ENCODE measurements around the gene G6PC3. TPM values are rescaled to one million over a fixed set of nuclear protein-coding genes. Genes with fewer than 3 reads are reported as not detected.

G6PC3 gene
- total RNA-seq, 1 experiment from 2014 or later: 89.4 TPM

GRCh38 chr17:44066204-44066930 is 4.2 kb upstream of the G6PC3 start, which contains the start of gene LSM12:
LSM12 (minus strand) TSS chr17:44066671; CDS start chr17:44066587, 84 bp downstream.
- DNase-seq (ENCODE audit: unreplicated experiment): peak; percentile 86
- H3K27ac Mint-ChIP-seq (ENCODE audit: low read depth, unreplicated experiment): peak within 1 kb of the TSS; percentile 89
- TF ChIP-seq CTCF (IDR thresholded peaks at IDR 0.05; ENCODE audit: unreplicated experiment): no peak
- intact Hi-C loops (cut with micrococcal nuclease): no loop called here
- peaks cover 49% of the 10 kb centered on the region for H3K36me3 Mint-ChIP-seq (ENCODE audit: insufficient read depth, unreplicated experiment)
- BruUV-seq (replicated peaks): no TSS peak
- H3K9me3 Mint-ChIP-seq (ENCODE audit: unreplicated experiment): no peaks in the 10 kb centered on the region
- no peaks in the 10 kb centered on the region for H3K27me3 Mint-ChIP-seq (ENCODE audit: insufficient read depth, unreplicated experiment)
- ChIA-PET POLR2A (interaction anchor here (0.6 to 2.9 kb wide), 19 partner anchors 11 to 622 kb away, joined by 3 to 23 read pairs (median 3); partner anchors contain the start of genes HDAC5, TMEM101 and TMUB2), CTCF (interaction anchor here (0.7 kb wide), 1 partner anchor 100 kb away, joined by 3 read pairs; no protein-coding TSS in a partner anchor)
- peak within 1 kb of the TSS; percentile 92 for H3K4me3 Mint-ChIP-seq (ENCODE audit: unreplicated experiment)
- peaks cover 30% of the 10 kb centered on the region for H3K4me1 Mint-ChIP-seq (ENCODE audit: insufficient read depth, unreplicated experiment)

GRCh38 chr17:44067545-44067940 is 3.0 kb upstream of the G6PC3 start:
- Mint-ChIP-seq H3K27me3 (ENCODE audit: insufficient read depth, unreplicated experiment) (no peaks in the 10 kb centered on the region), H3K27ac (ENCODE audit: low read depth, unreplicated experiment) (no peak overlapping the region), H3K4me1 (ENCODE audit: insufficient read depth, unreplicated experiment) (peaks cover 38% of the 10 kb centered on the region), H3K9me3 (ENCODE audit: unreplicated experiment) (no peaks in the 10 kb centered on the region), H3K36me3 (ENCODE audit: insufficient read depth, unreplicated experiment) (peaks cover 40% of the 10 kb centered on the region), H3K4me3 (ENCODE audit: unreplicated experiment) (peak overlapping the region; percentile 92)
- no TSS peak for BruUV-seq (replicated peaks)
- intact Hi-C loops (cut with micrococcal nuclease): no loop called here
- no peak for DNase-seq (ENCODE audit: unreplicated experiment)
- CTCF ChIA-PET: no interaction called here
- POLR2A ChIA-PET: interaction anchor here (0.6 to 2.9 kb wide), 6 partner anchors 24 to 629 kb away, joined by 3 to 23 read pairs (median 10); partner anchors contain the start of gene HDAC5
- no peak for TF ChIP-seq CTCF (IDR thresholded peaks at IDR 0.05; ENCODE audit: unreplicated experiment)

- H3K4me3 Mint-ChIP-seq (ENCODE audit: unreplicated experiment): peak overlapping the region; percentile 92
- no peak for TF ChIP-seq CTCF (IDR thresholded peaks at IDR 0.05; ENCODE audit: unreplicated experiment)
- TSS peak; percentile 83 for BruUV-seq (replicated peaks)
- peak overlapping the region; percentile 97 for H3K27ac Mint-ChIP-seq (ENCODE audit: low read depth, unreplicated experiment)
- CTCF ChIA-PET: interaction anchor here (0.5 to 1.4 kb wide), 5 partner anchors 63 to 98 kb away, joined by 3 to 7 read pairs (median 3); no protein-coding TSS in a partner anchor
- DNase-seq (ENCODE audit: unreplicated experiment): peak; percentile 31
- POLR2A ChIA-PET: interaction anchor here (0.5 to 3.8 kb wide), 14 partner anchors 9 to 672 kb away, joined by 3 to 20 read pairs (median 4); partner anchors contain the start of genes ARL4D, HDAC5, TMEM101 and TMUB2
- intact Hi-C loops (cut with micrococcal nuclease): loop anchor here (2.0 kb wide), 1 partner anchor 63 kb away; no protein-coding TSS in a partner anchor
- peaks cover 26% of the 10 kb centered on the region for H3K4me1 Mint-ChIP-seq (ENCODE audit: insufficient read depth, unreplicated experiment)
- H3K9me3 Mint-ChIP-seq (ENCODE audit: unreplicated experiment): no peaks in the 10 kb centered on the region
- H3K36me3 Mint-ChIP-seq (ENCODE audit: insufficient read depth, unreplicated experiment): peaks cover 22% of the 10 kb centered on the region
- no peaks in the 10 kb centered on the region for H3K27me3 Mint-ChIP-seq (ENCODE audit: insufficient read depth, unreplicated experiment)
These were observed 521 bp upstream of the G6PC3 start for GRCh38 chr17:44069974-44070454.

GRCh38 chr17:44071198-44071520 is 624 bp downstream of the G6PC3 start:
- intact Hi-C loops (cut with micrococcal nuclease): loop anchor here (2.0 kb wide), 1 partner anchor 64 kb away; no protein-coding TSS in a partner anchor
- CTCF ChIA-PET: interaction anchor here (0.6 to 1.4 kb wide), 3 partner anchors 64 to 292 kb away, joined by 3 to 4 read pairs (median 4); no protein-coding TSS in a partner anchor

More at GRCh38 chr17:44071198-44071520, 624 bp downstream of the G6PC3 start:
- TF ChIP-seq CTCF (IDR thresholded peaks at IDR 0.05; ENCODE audit: unreplicated experiment): no peak
- peaks cover 29% of the 10 kb centered on the region for H3K36me3 Mint-ChIP-seq (ENCODE audit: insufficient read depth, unreplicated experiment)
- no peaks in the 10 kb centered on the region for H3K27me3 Mint-ChIP-seq (ENCODE audit: insufficient read depth, unreplicated experiment)
- no TSS peak for BruUV-seq (replicated peaks)
- peak overlapping the region; percentile 97 for H3K27ac Mint-ChIP-seq (ENCODE audit: low read depth, unreplicated experiment)
- peaks cover 26% of the 10 kb centered on the region for H3K4me1 Mint-ChIP-seq (ENCODE audit: insufficient read depth, unreplicated experiment)
- no peaks in the 10 kb centered on the region for H3K9me3 Mint-ChIP-seq (ENCODE audit: unreplicated experiment)
- no peak for DNase-seq (ENCODE audit: unreplicated experiment)
- POLR2A ChIA-PET: interaction anchor here (0.6 to 3.8 kb wide), 16 partner anchors 11 to 502 kb away, joined by 3 to 20 read pairs (median 6); partner anchors contain the start of genes HDAC5, TMEM101 and TMUB2
- H3K4me3 Mint-ChIP-seq (ENCODE audit: unreplicated experiment): peak overlapping the region; percentile 92
